Right ventricle myocardium superior (tissue), 1 donor: Measurements from ENCODE around the gene EXTL2. TPM values are rescaled to one million over a fixed set of nuclear protein-coding genes. Genes with fewer than 3 reads are reported as not detected.

ENCODE experiments used
- total RNA-seq: library from RNA; stranded (reverse); fragmentation: NEBNext Ultra II Directional; extraction: Animal tissue kit (Norgen Biotek cat#: 25700); gene quantifications from one replicate; pipeline ENCODE4 v1.2.1, GENCODE V29; 2021
- donor health status: DM: no; HTN: yes; CAD: no; lungs with severe emphysema.

EXTL2 gene
- total RNA-seq, 1 donor from 2014 or later, result 7.4 TPM

Other genes starting within 250 kb of the EXTL2 start
- gene VCAM1, start 175.1 kb downstream of the EXTL2 start, total RNA-seq, result 2.5 TPM
- 4.1 TPM for gene SLC30A7, start 1.2 kb upstream of the EXTL2 start, total RNA-seq
- 37.2 TPM for gene DPH5, start 130.9 kb upstream of the EXTL2 start, total RNA-seq